ENCODE results near the gene ANKS1A. TPM values are rescaled to one million over a fixed set of nuclear protein-coding genes. Genes with fewer than 3 reads are reported as not detected.
A peak's percentile ranks its signal among the peaks of the same experiment; 100 is the strongest.

The ANKS1A gene
- total RNA-seq, 1 experiment from 2014 or later = 26.5 TPM

DNA sequence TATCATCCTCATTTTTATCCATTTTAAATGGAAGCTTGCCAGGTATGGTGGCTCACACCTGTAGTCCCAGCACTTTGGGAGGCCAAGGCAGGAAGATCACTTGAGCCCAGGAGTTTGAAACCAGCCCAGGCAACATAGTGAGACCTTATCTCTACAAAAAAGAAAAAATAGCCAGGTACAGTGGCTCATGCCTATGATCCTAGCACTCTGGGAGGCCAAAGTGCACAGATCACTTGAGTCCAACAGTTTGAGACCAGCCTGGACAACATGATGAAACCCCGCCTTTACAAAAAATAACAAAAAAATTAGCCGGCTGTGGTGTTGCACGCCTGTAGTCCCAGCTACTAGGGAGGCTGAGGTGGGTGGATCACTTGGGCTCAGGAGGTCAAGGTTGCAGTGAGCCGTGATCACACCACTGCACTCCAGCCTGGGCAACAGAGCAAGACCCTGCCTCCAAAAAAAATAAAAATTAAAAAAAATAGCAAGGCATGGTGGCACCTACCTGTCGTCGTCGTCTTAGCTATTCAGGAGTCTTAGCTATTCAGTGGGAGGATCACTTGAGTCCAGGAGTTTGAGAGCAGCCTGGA lies 163.0 kb downstream of the ANKS1A start:
- no peaks in the 10 kb centered on the region for H3K79me2 ChIP-seq (ENCODE audit: insufficient read depth, low read length)
- no peak overlapping the region for H2BK12ac ChIP-seq (ENCODE audit: insufficient read length, low read depth, low read length)
- H3K79me1 ChIP-seq (ENCODE audit: insufficient read depth, low read depth, low read length, poor library complexity, severe bottlenecking) = no peaks in the 10 kb centered on the region
- H3K4ac ChIP-seq (ENCODE audit: low read depth, low read length) = no peak overlapping the region
- no peak overlapping the region for H4K91ac ChIP-seq (ENCODE audit: insufficient read length, low read depth, low read length)
- WGBS (ENCODE audit: extremely low coverage, insufficient read length, low lambda C conversion rate) = no CpG with 5 or more reads among the region's 7 CpGs
- no peak overlapping the region for H3K14ac ChIP-seq (ENCODE audit: insufficient read depth, low read length)
- no peaks in the 10 kb centered on the region for H3K27me3 ChIP-seq (ENCODE audit: insufficient read depth, low read length)
- H3K23ac ChIP-seq (ENCODE audit: insufficient read length, low read depth, low read length) = no peak overlapping the region
- peak overlapping the region in 1 of 3 experiments; percentile 80; a peak in 1 of 7 replicates for H3K27ac Mint-ChIP-seq
- peaks cover 3% of the 10 kb centered on the region in 2 experiments; a peak in 3 of 4 replicates for H3K4me1 Mint-ChIP-seq
- H4K5ac ChIP-seq (ENCODE audit: insufficient read length, low read depth, low read length) = no peak overlapping the region
- no peak overlapping the region for H3K56ac ChIP-seq (ENCODE audit: insufficient read length, low read depth, low read length)
- H2BK15ac ChIP-seq (ENCODE audit: low read depth, low read length) = no peak overlapping the region
- no peak overlapping the region for H2BK5ac ChIP-seq (ENCODE audit: insufficient read length, low read length)
- H3K4me2 ChIP-seq (ENCODE audit: insufficient read depth, insufficient read length, low read length) = no peak overlapping the region
- H2BK120ac ChIP-seq (ENCODE audit: low read depth, low read length, poor library complexity, severe bottlenecking) = no peak overlapping the region
- H3K27ac ChIP-seq (ENCODE audit: insufficient read length, low read depth, low read length) = no peak overlapping the region
- no peak overlapping the region for H3K9ac ChIP-seq (ENCODE audit: extremely low read depth, insufficient read length, low read length)
- no peaks in the 10 kb centered on the region for H3K9me3 ChIP-seq (ENCODE audit: control insufficient read depth, low read depth, low read length)
- no peak overlapping the region for H3K18ac ChIP-seq (ENCODE audit: insufficient read length, low read depth, low read length)
- H3K27me3 Mint-ChIP-seq (ENCODE audit: low read depth) = no peaks in the 10 kb centered on the region
- H3K4me1 ChIP-seq (ENCODE audit: insufficient read depth, low read length) = peaks cover 5% of the 10 kb centered on the region; the same call in 1 of the 2 replicates
- H3K23me2 ChIP-seq (ENCODE audit: insufficient read length, low read depth, low read length, poor library complexity, severe bottlenecking) = no peaks in the 10 kb centered on the region
- TF ChIP-seq, protein P1, sequence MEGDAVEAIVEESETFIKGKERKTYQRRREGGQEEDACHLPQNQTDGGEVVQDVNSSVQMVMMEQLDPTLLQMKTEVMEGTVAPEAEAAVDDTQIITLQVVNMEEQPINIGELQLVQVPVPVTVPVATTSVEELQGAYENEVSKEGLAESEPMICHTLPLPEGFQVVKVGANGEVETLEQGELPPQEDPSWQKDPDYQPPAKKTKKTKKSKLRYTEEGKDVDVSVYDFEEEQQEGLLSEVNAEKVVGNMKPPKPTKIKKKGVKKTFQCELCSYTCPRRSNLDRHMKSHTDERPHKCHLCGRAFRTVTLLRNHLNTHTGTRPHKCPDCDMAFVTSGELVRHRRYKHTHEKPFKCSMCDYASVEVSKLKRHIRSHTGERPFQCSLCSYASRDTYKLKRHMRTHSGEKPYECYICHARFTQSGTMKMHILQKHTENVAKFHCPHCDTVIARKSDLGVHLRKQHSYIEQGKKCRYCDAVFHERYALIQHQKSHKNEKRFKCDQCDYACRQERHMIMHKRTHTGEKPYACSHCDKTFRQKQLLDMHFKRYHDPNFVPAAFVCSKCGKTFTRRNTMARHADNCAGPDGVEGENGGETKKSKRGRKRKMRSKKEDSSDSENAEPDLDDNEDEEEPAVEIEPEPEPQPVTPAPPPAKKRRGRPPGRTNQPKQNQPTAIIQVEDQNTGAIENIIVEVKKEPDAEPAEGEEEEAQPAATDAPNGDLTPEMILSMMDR (conservative IDR thresholded peaks at IDR 0.05) = no peak
- no peak overlapping the region for H3K4me3 Mint-ChIP-seq
- H4K20me1 ChIP-seq (ENCODE audit: control insufficient read depth, insufficient read depth, insufficient read length) = no peaks in the 10 kb centered on the region
- no peak overlapping the region for H4K8ac ChIP-seq (replicated peaks; ENCODE audit: insufficient read length, low read depth, low read length)
- no peak for DNase-seq
- H2AK5ac ChIP-seq (ENCODE audit: insufficient read length, low read length) = no peak overlapping the region
- H3K36me3 Mint-ChIP-seq (ENCODE audit: insufficient read depth in 1 of 3, low read depth in 3 of 3) = peaks cover 3 to 29% (median 22%) of the 10 kb centered on the region in 3 experiments; a peak in 6 of 7 replicates
- no peaks in the 10 kb centered on the region for H3K9me3 Mint-ChIP-seq
- no peak overlapping the region for H3T11ph ChIP-seq (ENCODE audit: low read length)
- H2AFZ ChIP-seq (ENCODE audit: low read length) = no peak overlapping the region
- no peak overlapping the region for H2BK20ac ChIP-seq (ENCODE audit: low read depth, low read length, poor library complexity, severe bottlenecking)

All from H9 (cell line).